Breast epithelium (tissue), 3 donors: ENCODE data around the gene EPHA5.
"Not testable (repeated sequence)": the region's sequence is repeated elsewhere in the genome, so short reads cannot be mapped to it uniquely, and the experiment has no call there.

Experiments
- CTCF ChIP-seq, 3 donors: fragments of 450-650 bp; IDR thresholded peaks; one replicate each; pipeline ENCODE4 v1.5.1; 2016 to 2017; ENCODE audit warnings: antibody characterized with exemption in 3 of 3, mild to moderate bottlenecking in 3 of 3, moderate library complexity in 3 of 3
- POLR2A ChIP-seq: fragments of 450-650 bp; IDR thresholded peaks from one replicate; pipeline ENCODE4 v1.6.1; 2016; ENCODE audit warnings: antibody characterized with exemption, mild to moderate bottlenecking, moderate library complexity
- POLR2AphosphoS5 ChIP-seq, 3 donors: sonication (generic); formaldehyde crosslinking; IDR thresholded peaks; one replicate each; pipeline ENCODE4 v1.6.1; 2017; ENCODE audit warnings: antibody characterized with exemption in 3 of 3

GRCh38 chr4:65308626-65309025 lies 361.7 kb downstream of the EPHA5 start:
- not testable (repeated sequence) for TF ChIP-seq POLR2AphosphoS5 (IDR thresholded peaks at IDR 0.05); POLR2A; CTCF (IDR thresholded peaks at IDR 0.05)
